ENCODE data around the gene TUFM. TPM values are rescaled to one million over a fixed set of nuclear protein-coding genes. Genes with fewer than 3 reads are reported as not detected.

TUFM gene
- total and polyA plus RNA-seq, 2 donors (not counting 1 experiment from before 2014, with no cell fraction given) = 68.6 to 115 TPM

DNA sequence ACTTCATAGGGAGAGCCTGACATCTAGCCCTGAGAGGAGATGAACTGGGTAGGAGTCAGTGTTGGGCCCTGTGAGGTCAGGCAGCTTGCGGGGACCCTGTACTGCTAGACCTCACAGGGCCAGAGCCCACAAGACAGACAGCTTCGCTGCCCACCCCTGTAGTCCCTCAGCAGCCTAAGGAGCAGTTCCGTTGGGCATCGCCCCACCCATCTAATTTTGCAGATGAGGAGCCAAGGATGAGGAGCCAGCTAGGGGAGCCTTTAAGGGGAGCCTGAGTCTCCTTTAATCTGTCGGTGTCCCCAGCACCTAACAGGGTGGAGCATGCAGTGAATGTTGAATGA is 755 bp upstream of the TUFM start:
- Histone ChIP-seq H3K9ac (ENCODE audit: insufficient read depth, low read length) (peak overlapping the region; percentile 67), H3K36me3 (ENCODE audit: control insufficient read depth, insufficient read depth, low read length) (peaks cover 22% of the 10 kb centered on the region), H3K4me3 (replicated peaks in 1 of 4; ENCODE audit: control extremely low read depth in 1 of 4, insufficient read depth in 1 of 4, low read depth in 3 of 4, low read length in 4 of 4) (peak overlapping the region; percentile 73 to 96 (median 84)), H3K27me3 (ENCODE audit: control insufficient read depth, insufficient read depth, low read length) (no peaks in the 10 kb centered on the region), H4K20me1 (ENCODE audit: control insufficient read depth, extremely low read depth, insufficient read depth, low read length) (no peaks in the 10 kb centered on the region), H3K4me2 (ENCODE audit: extremely low read depth, insufficient read depth, low read length) (peak overlapping the region; percentile 77), H3K9me3 (ENCODE audit: control insufficient read depth, insufficient read depth, low read depth, low read length) (no peaks in the 10 kb centered on the region), H3K27ac (ENCODE audit: insufficient read depth, low read length) (peak overlapping the region; percentile 59), H3K79me2 (ENCODE audit: control insufficient read depth, insufficient read depth, low read length) (peaks cover 24% of the 10 kb centered on the region), H2AFZ (ENCODE audit: low read length) (peak overlapping the region; percentile 78), H3K4me1 (ENCODE audit: control insufficient read depth, extremely low read depth, insufficient read depth, low read length) (peaks cover 10% of the 10 kb centered on the region)
- DNase-seq (ENCODE audit: low read depth in 2 of 2) = no peak
- no peak for TF ChIP-seq EZH2 (IDR thresholded peaks at IDR 0.05; ENCODE audit: low read length, missing control alignments)
- TF ChIP-seq, protein P1, sequence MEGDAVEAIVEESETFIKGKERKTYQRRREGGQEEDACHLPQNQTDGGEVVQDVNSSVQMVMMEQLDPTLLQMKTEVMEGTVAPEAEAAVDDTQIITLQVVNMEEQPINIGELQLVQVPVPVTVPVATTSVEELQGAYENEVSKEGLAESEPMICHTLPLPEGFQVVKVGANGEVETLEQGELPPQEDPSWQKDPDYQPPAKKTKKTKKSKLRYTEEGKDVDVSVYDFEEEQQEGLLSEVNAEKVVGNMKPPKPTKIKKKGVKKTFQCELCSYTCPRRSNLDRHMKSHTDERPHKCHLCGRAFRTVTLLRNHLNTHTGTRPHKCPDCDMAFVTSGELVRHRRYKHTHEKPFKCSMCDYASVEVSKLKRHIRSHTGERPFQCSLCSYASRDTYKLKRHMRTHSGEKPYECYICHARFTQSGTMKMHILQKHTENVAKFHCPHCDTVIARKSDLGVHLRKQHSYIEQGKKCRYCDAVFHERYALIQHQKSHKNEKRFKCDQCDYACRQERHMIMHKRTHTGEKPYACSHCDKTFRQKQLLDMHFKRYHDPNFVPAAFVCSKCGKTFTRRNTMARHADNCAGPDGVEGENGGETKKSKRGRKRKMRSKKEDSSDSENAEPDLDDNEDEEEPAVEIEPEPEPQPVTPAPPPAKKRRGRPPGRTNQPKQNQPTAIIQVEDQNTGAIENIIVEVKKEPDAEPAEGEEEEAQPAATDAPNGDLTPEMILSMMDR (conservative IDR thresholded peaks at IDR 0.05 in 1 of 2, IDR thresholded peaks at IDR 0.05 in 1 of 2; ENCODE audit: low read depth in 1 of 2, low read length in 2 of 2) = no peak

DNA sequence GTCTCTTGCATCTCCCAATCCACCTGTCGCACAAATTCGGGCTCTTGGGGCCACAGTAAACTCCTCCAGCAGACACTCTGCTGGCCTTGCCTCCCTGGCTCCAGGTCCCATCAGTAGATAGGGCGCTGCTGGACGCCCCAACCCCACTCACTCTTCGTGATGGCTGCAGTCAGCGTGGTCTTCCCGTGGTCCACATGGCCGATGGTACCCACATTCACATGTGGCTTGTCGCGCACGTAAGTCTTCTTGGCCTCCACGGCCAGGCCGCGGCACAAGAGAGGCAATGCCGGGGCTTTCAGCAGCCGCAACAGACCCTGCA is 428 bp downstream of the TUFM start:
- Histone ChIP-seq H3K9me3 (ENCODE audit: control insufficient read depth, insufficient read depth, low read depth, low read length) (no peaks in the 10 kb centered on the region), H4K20me1 (ENCODE audit: control insufficient read depth, extremely low read depth, insufficient read depth, low read length) (no peaks in the 10 kb centered on the region), H3K27me3 (ENCODE audit: control insufficient read depth, insufficient read depth, low read length) (no peaks in the 10 kb centered on the region), H3K36me3 (ENCODE audit: control insufficient read depth, insufficient read depth, low read length) (peaks cover 22% of the 10 kb centered on the region), H3K4me3 (replicated peaks in 1 of 4; ENCODE audit: control extremely low read depth in 1 of 4, insufficient read depth in 1 of 4, low read depth in 3 of 4, low read length in 4 of 4) (peak overlapping the region; percentile 91 to 99 (median 98)), H3K9ac (ENCODE audit: insufficient read depth, low read length) (peak overlapping the region; percentile 91), H3K79me2 (ENCODE audit: control insufficient read depth, insufficient read depth, low read length) (peaks cover 24% of the 10 kb centered on the region), H3K4me2 (ENCODE audit: extremely low read depth, insufficient read depth, low read length) (peak overlapping the region; percentile 99), H2AFZ (ENCODE audit: low read length) (peak overlapping the region; percentile 84), H3K4me1 (ENCODE audit: control insufficient read depth, extremely low read depth, insufficient read depth, low read length) (peaks cover 10% of the 10 kb centered on the region), H3K27ac (ENCODE audit: insufficient read depth, low read length) (peak overlapping the region; percentile 86)
- DNase-seq (ENCODE audit: low read depth in 2 of 2) = no peak
- TF ChIP-seq, protein P1 (conservative IDR thresholded peaks at IDR 0.05 in 1 of 2, IDR thresholded peaks at IDR 0.05 in 1 of 2; ENCODE audit: low read depth in 1 of 2, low read length in 2 of 2) = no peak
- TF ChIP-seq EZH2 (IDR thresholded peaks at IDR 0.05; ENCODE audit: low read length, missing control alignments) = no peak

DNA sequence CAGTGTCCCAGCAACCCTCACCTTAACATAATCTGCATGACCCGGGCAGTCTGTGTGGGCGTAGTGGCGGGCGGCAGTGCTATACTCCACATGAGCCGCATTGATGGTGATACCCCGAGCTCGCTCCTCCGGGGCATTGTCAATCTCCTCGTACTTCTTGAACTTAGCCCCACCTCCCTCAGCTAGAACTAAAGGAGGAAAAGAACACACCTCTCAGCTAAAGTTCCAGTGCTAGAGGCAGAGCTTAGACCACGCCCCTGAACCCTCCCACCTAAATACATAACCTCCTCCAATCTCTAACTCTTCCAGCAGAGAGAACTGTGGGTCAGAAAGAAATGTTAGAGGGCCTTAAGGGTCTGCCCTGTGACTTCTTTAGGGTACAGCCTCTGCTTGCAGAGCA is 855 bp downstream of the TUFM start:
- H4K20me1 ChIP-seq (ENCODE audit: control insufficient read depth, extremely low read depth, insufficient read depth, low read length) = no peaks in the 10 kb centered on the region
- H3K4me2 ChIP-seq (ENCODE audit: extremely low read depth, insufficient read depth, low read length) = peak overlapping the region; percentile 99
- H3K27ac ChIP-seq (ENCODE audit: insufficient read depth, low read length) = peak overlapping the region; percentile 86
- no peak overlapping the region for H2AFZ ChIP-seq (ENCODE audit: low read length)
- peak overlapping the region; percentile 91 to 99 (median 98) for H3K4me3 ChIP-seq (replicated peaks in 1 of 4; ENCODE audit: control extremely low read depth in 1 of 4, insufficient read depth in 1 of 4, low read depth in 3 of 4, low read length in 4 of 4)
- H3K36me3 ChIP-seq (ENCODE audit: control insufficient read depth, insufficient read depth, low read length) = peaks cover 22% of the 10 kb centered on the region
- peak in 1 of 2 donors; percentile 18 for DNase-seq (ENCODE audit: low read depth in 2 of 2)
- H3K79me2 ChIP-seq (ENCODE audit: control insufficient read depth, insufficient read depth, low read length) = peaks cover 24% of the 10 kb centered on the region
- H3K4me1 ChIP-seq (ENCODE audit: control insufficient read depth, extremely low read depth, insufficient read depth, low read length) = peaks cover 10% of the 10 kb centered on the region
- TF ChIP-seq, protein P1 (conservative IDR thresholded peaks at IDR 0.05 in 1 of 2, IDR thresholded peaks at IDR 0.05 in 1 of 2; ENCODE audit: low read depth in 1 of 2, low read length in 2 of 2) = no peak
- no peak for TF ChIP-seq EZH2 (IDR thresholded peaks at IDR 0.05; ENCODE audit: low read length, missing control alignments)
- H3K9me3 ChIP-seq (ENCODE audit: control insufficient read depth, insufficient read depth, low read depth, low read length) = no peaks in the 10 kb centered on the region
- no peaks in the 10 kb centered on the region for H3K27me3 ChIP-seq (ENCODE audit: control insufficient read depth, insufficient read depth, low read length)
- H3K9ac ChIP-seq (ENCODE audit: insufficient read depth, low read length) = peak overlapping the region; percentile 91
